GM19395 (cell line): ENCODE results near the gene ATF6.
"Not testable (repeated sequence)": the region's sequence is repeated elsewhere in the genome, so short reads cannot be mapped to it uniquely, and the experiment has no call there.

Experiments
- ATAC-seq: cut with Tn5 transposase; IDR thresholded peaks from one replicate; pipeline ENCODE4 v1.9.1; 2021; ENCODE audit warnings: mild to moderate bottlenecking, moderate library complexity; ENCODE audit not compliant: unreplicated experiment

Gene ATF6

DNA sequence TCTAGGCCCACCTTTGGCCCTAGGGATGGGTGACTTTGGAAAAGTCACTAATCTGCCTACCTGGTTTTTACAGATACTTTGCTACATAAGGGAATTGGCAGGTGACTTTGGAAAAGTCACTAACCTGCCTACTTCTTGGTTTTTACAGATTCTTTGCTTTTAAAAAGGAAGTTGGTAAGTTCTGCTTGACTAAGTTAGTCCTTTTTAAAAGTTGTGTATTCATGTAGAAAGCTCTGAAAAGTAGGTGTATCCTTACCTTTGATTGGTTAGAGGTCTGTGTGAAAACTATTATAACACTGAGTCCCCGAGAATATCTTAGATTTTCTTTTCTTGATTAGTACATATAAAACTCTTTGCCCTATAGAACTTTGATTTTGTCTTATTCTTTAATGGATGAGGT, 12.4 kb downstream of the ATF6 start:
- ATAC-seq: no peak

DNA sequence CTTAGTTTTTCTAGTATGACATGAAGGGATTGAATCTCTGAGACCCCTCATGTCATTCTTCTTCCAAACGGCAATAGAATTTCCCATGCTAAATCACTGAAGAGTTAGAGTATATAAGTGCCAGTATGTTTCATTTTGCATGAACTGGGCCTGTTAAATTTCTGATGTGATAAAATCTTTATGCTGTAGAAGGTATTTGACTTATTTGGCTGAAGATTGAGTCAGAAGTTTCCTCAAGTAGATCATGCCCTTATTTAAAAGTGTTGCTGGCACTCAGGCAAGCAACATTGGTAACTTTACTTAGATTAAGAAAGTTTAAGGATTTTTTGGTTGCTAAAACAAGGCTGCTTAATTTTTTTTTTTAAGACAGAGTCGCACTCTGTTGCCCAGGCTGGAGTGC, 13.3 kb downstream of the ATF6 start:
- no peak for ATAC-seq

- ATAC-seq: peak; percentile 76
Observed at GRCh38 chr1:161781995-161782394, 15.9 kb downstream of the ATF6 start.

- no peak for ATAC-seq
Observed at GRCh38 chr1:161782886-161783285, 16.8 kb downstream of the ATF6 start.

- ATAC-seq: no peak
Observed at GRCh38 chr1:161784968-161785367, 18.8 kb downstream of the ATF6 start.

DNA sequence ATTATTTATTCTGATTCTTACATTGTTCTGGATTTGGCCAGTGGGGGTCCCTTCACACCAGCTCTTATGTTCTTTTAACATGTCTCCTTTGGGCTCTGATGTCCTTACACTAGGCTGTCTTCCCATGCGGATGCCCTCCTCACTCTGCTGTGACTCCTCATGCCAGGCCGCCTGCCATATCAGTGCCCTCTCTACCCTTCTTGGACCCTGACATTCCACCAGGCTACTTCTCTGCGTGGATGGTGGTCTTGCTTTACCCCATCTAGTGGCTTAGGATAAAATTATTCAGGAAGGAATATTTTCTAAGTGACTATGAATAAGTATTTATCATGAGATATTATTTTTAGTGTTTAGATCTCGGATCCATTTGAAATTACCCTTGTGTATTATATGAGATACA, 21.2 kb downstream of the ATF6 start:
- ATAC-seq: no peak

DNA sequence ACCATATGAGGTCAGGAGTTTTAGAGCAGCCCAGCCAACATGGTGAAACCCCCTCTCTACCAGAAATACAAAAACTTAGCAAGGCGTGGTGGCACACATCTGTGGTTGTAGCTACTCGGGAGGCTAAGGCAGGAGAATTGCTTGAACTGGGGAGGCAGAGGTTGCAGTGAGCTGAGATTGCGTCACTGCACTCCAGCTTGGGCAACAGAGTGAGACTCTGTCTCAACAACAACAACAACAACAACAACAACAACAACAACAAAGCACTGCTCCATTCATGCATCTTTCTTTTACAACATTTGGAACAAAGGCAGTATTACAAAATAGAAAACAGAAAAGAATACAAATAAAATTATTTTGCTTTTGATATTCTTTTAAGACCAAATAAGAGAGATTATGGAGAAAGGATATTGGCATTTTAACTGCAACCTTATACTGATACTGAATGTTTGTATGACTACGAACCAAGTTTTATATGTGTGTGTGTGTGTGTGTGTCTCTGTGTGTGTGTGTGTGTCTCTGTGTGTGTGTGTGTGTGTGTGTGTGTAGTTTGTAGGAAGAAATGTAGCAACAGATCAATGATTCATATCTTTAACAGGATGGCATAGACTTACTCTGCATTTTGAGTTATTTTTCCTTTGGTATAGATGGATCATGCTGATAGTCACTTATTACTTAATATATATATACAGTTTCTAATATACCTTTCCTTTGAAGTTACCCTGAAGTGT, 24.6 kb downstream of the ATF6 start:
- ATAC-seq: no peak

- no peak for ATAC-seq
Observed at GRCh38 chr1:161791904-161792655, 26.0 kb downstream of the ATF6 start.

DNA sequence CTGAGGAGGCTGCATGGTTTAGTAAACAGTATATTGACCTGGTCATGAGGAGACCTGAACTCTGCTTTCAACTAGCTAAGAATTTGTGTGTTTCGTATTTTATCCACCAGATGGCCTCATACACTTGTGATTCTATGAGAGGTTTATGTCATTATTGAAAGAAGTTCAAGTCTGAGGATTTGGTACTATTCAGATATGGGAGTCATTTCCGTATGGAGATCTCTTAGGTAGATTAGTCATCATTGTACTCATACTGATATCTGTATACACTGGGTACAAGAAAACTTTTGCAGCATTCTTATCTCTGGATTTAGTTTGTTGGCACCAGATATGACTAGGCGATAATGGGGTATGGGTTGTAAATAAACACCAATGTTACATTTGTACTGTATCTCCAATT, 26.6 kb downstream of the ATF6 start:
- no peak for ATAC-seq

- no peak for ATAC-seq
Observed at GRCh38 chr1:161799792-161800191, 33.7 kb downstream of the ATF6 start.

- no peak for ATAC-seq
Observed at GRCh38 chr1:161801955-161802354, 35.8 kb downstream of the ATF6 start.

DNA sequence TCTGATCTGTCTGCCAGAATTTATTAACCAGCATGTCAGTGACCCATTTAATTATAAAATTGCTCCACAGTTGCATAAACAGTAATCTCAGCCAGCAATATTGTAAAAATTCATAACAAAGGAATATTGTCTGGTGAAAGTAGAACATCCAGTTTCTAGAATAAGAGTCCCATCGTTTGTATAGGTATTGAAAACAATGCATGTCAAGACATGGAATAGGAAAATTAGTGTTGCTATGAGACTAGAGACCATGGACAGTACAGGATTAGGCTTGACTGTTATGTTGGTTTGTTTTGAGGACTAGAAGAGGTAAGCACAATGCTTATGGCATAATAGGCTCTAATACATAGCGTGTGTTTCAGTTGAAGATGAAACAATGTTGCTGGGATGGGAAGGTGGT, 37.1 kb downstream of the ATF6 start:
- no peak for ATAC-seq

GRCh38 chr1:161805399-161806197, 39.5 kb downstream of the ATF6 start:
- no peak for ATAC-seq

GRCh38 chr1:161809202-161809601, 43.1 kb downstream of the ATF6 start:
- ATAC-seq: not testable (repeated sequence)

DNA sequence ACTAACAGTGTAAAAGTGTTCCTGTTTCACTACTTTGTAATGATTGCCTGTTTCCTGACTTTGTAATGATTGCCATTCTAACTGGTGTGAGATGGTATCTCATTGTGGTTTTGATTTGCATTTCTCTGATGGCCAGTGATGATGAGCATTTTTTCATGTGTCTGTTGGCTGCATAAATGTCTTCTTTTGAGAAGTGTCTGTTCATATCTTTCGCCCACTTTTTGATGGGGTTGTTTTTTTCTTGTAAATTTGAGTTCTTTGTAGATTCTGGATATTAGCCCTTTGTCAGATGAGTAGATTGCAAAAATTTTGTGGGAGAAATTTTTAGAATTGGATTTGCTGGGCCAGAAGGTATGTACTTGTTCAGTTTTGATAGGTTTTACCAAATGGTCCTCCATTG, 43.5 kb downstream of the ATF6 start:
- ATAC-seq: not testable (repeated sequence)

GRCh38 chr1:161810780-161811179, 44.7 kb downstream of the ATF6 start:
- ATAC-seq: no peak

- ATAC-seq: no peak
Observed at GRCh38 chr1:161816201-161816600, 50.1 kb downstream of the ATF6 start.

DNA sequence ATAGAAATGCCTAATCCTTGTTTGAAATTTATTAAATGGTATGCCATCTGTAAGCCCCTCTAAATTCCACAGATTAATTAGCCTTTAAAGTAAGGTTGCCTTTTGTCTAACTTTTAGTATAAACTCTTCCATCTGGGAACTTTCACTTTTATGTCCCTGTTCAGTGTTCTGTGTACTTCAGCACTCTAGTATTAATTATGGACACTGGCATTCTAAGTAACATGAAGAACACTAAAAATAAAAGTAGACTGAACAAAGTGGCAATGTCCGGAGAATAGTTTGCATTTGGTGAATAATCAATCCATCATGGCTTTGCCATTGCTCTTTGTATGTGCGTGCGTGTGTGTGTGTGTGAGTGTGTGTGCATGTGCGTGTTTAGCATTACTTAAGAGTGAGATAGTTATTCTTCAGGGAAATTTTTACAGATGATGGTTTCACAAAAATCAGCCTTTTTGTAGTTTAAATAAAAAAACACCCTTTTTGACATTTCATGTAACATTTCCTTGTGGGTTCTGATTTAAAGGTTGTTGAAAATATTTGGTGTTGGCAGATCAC, 51.1 kb downstream of the ATF6 start:
- no peak for ATAC-seq

DNA sequence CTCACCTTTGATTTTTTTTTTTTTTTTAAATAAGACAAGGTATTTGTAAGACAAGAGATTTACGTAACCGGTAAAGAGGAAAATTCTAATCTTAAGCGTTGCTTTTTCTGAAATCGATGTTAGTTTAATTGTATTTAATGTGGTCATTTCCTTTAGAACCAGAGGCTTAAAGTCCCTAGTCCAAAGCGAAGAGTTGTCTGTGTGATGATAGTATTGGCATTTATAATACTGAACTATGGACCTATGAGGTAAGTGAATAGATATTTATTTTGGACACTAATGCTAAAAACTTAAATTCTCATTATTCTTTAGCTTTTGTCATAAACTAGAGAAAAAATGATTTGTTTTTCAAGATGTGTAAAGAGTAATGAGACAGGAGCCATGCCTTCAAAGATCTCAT, 54.8 kb downstream of the ATF6 start:
- no peak for ATAC-seq

- no peak for ATAC-seq
Observed at GRCh38 chr1:161824618-161825017, 58.5 kb downstream of the ATF6 start.

- ATAC-seq: no peak
Observed at GRCh38 chr1:161825831-161826230, 59.7 kb downstream of the ATF6 start.
